Mesendoderm (in vitro differentiated cells): ENCODE data around the gene TLX3.

Source experiments
- DNase-seq: peaks from one replicate; pipeline ENCODE4 v3.0.0; 2013
- H2AK5ac ChIP-seq: 2 replicates; pipeline ENCODE4 v1.6.1; 2013; ENCODE audit warnings: low read length, inconsistent platforms
- H2BK120ac ChIP-seq: 2 replicates; pipeline ENCODE4 v1.6.1; 2013; ENCODE audit warnings: low read depth, mild to moderate bottlenecking, low read length, moderate library complexity, mixed read lengths
- H2BK15ac ChIP-seq: replicated peaks from 2 replicates; pipeline ENCODE4 v1.6.1; 2013; ENCODE audit warnings: low read depth, mild to moderate bottlenecking, moderate library complexity
- H2BK5ac ChIP-seq: 2 replicates; pipeline ENCODE4 v1.6.1; 2013; ENCODE audit warnings: low read length, inconsistent platforms
- H3K18ac ChIP-seq: 2 replicates; pipeline ENCODE4 v1.6.1; 2013; ENCODE audit warnings: mild to moderate bottlenecking, low read length, mixed read lengths
- H3K23ac ChIP-seq: one replicate; pipeline ENCODE4 v1.6.1; 2013; ENCODE audit warnings: low read length
- H3K27ac ChIP-seq: 2 replicates; pipeline ENCODE4 v1.5.1; 2013; ENCODE audit warnings: low read depth, mild to moderate bottlenecking, inconsistent platforms, low read length, moderate library complexity
- H3K27me3 ChIP-seq: 2 replicates; pipeline ENCODE4 v1.6.1; 2013; ENCODE audit warnings: low read length, control low read depth, mild to moderate bottlenecking, inconsistent platforms; ENCODE audit not compliant: insufficient read depth, poor library complexity
- H3K36me3 ChIP-seq: 2 replicates; pipeline ENCODE4 v1.6.1; 2013; ENCODE audit warnings: low read length, inconsistent platforms; ENCODE audit not compliant: control insufficient read depth, insufficient read depth
- H3K4ac ChIP-seq: one replicate; pipeline ENCODE4 v1.6.1; 2013; ENCODE audit warnings: low read depth, mild to moderate bottlenecking, low read length, moderate library complexity
- H3K4me1 ChIP-seq: 2 replicates; pipeline ENCODE4 v1.6.1; 2013; ENCODE audit warnings: low read depth, low read length, inconsistent platforms; ENCODE audit not compliant: control insufficient read depth
- H3K4me2 ChIP-seq: 2 replicates; pipeline ENCODE4 v1.6.1; 2013; ENCODE audit warnings: low read length
- H3K4me3 ChIP-seq: 2 replicates; pipeline ENCODE4 v1.5.1; 2013; ENCODE audit warnings: mild to moderate bottlenecking, low read length
- H3K56ac ChIP-seq: one replicate; pipeline ENCODE4 v1.6.1; 2013; ENCODE audit warnings: low read length
- H3K79me1 ChIP-seq: 2 replicates; pipeline ENCODE4 v1.6.1; 2013; ENCODE audit warnings: low read length, inconsistent platforms
- H3K79me2 ChIP-seq: 2 replicates; pipeline ENCODE4 v1.6.1; 2013; ENCODE audit warnings: mild to moderate bottlenecking, low read length; ENCODE audit not compliant: control insufficient read depth, insufficient read depth
- H3K9ac ChIP-seq: 2 replicates; pipeline ENCODE4 v1.6.1; 2013; ENCODE audit warnings: low read length, inconsistent platforms
- H4K5ac ChIP-seq: one replicate; pipeline ENCODE4 v1.6.1; 2013; ENCODE audit warnings: low read length
- H4K8ac ChIP-seq: one replicate; pipeline ENCODE4 v1.6.1; 2013; ENCODE audit warnings: low read depth, mild to moderate bottlenecking, control low read depth, low read length, moderate library complexity
- WGBS: extraction: QIAGEN DNeasy Blood & Tissue Kit; methylation state at CpG from one replicate; pipeline ENCODE4 v1.1.7; 2013; ENCODE audit warnings: low lambda C conversion rate, missing lambda C conversion rate; ENCODE audit not compliant: insufficient coverage; ENCODE audit errors: extremely low coverage; 5-methylcytosine and 5-hydroxymethylcytosine counted together

The TLX3 gene

DNA sequence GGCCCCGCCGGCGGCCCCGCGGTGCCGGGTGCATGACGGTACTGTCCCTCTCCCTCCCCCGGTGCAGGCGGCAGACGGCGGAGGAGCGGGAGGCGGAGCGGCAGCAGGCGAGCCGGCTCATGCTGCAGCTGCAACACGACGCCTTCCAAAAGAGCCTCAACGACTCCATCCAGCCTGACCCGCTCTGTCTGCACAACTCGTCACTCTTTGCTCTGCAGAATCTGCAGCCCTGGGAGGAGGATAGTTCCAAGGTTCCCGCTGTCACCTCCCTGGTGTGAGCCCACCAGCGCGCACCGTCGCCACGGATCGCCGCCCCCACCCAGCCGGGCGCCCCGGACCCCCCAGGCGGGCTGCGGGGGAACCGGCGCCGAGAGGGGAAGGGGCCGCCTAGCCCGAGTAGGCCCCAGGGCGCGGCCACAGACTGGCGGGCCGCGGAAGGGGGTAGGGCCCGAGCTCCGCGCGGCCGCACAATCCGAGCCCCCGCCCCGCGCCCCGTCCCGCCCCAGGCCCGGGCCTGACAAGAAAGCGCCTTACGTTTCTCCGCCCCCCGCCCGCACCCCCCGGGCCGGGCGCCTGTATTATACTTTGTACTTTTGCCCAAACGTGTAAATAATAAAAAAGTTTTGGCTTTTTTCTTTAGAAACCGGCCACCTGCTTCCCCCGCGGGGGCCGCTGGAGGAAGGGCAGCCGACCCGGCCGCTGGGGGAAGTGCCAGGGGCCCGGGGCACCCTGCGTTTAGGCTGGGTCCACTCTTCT is 2.5 kb downstream of the TLX3 start:
- H4K8ac ChIP-seq = no peak overlapping the region
- H2BK120ac ChIP-seq = no peak overlapping the region
- no peaks in the 10 kb centered on the region for H3K36me3 ChIP-seq
- H3K23ac ChIP-seq = no peak overlapping the region
- no peak overlapping the region for H3K4me3 ChIP-seq
- no peak overlapping the region for H2BK5ac ChIP-seq
- H3K27me3 ChIP-seq = peaks cover 90% of the 10 kb centered on the region
- no peaks in the 10 kb centered on the region for H3K4me1 ChIP-seq
- H3K27ac ChIP-seq = no peak overlapping the region
- H3K9ac ChIP-seq = no peak overlapping the region
- peak overlapping the region; percentile 15 for H3K56ac ChIP-seq
- no peak overlapping the region for H2BK15ac ChIP-seq
- H2AK5ac ChIP-seq = no peak overlapping the region
- no peaks in the 10 kb centered on the region for H3K79me2 ChIP-seq
- H3K79me1 ChIP-seq = no peaks in the 10 kb centered on the region
- H3K18ac ChIP-seq = no peak overlapping the region
- peak overlapping the region; percentile 15 for H3K4me2 ChIP-seq
- H3K4ac ChIP-seq = no peak overlapping the region
- WGBS = no CpG with 5 or more reads among the region's 74 CpGs
- H4K5ac ChIP-seq = no peak overlapping the region
- peak; percentile 73 for DNase-seq

DNA sequence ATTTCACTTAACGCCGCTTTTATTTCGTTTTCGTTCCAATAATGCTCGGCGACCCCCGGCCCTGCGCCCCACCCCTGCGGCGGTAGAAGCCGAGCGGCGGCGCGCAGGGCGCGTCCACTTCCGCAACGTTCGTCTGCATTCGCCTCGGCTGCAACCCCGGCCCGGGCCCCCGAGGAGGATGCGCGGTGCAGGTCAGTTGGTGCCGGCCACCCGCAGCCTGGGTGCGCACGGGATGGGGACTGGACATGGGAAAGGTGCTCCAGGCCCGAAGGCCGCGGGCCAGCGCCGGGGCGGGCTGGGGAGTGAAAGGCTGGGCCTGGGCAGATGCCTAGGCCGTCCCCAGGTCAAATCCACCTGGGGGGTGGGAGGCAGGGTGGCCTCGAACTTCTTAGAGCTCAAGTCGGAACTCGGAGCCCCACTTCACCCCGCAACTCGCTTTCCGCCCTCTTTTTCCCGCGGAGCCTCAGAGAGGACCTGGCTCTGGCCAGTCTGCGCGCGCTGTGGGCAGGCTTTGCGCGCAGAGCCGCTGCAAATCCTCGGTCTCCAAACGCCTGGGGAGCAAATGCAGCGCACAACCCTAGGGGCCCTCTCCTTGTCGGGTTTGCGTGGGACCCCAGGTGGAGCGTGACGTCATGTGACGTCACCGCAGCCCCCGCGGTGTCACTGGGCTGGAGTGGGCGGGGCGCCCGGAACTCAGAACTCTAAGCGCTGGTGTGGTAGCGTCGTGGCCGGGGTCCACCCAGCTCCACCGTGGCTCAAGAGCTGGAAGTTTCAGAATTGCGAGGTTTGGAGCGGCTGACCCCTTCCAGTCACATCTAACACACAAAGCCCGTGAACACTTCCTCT is 3.3 kb downstream of the TLX3 start:
- no peaks in the 10 kb centered on the region for H3K4me1 ChIP-seq
- no peak overlapping the region for H2BK15ac ChIP-seq
- no peak overlapping the region for H2BK5ac ChIP-seq
- no peak overlapping the region for H2AK5ac ChIP-seq
- no peak overlapping the region for H2BK120ac ChIP-seq
- no peaks in the 10 kb centered on the region for H3K36me3 ChIP-seq
- no peak overlapping the region for H3K9ac ChIP-seq
- no peak overlapping the region for H3K4ac ChIP-seq
- no peak overlapping the region for H3K23ac ChIP-seq
- no peaks in the 10 kb centered on the region for H3K79me2 ChIP-seq
- no peak overlapping the region for H3K18ac ChIP-seq
- no peak overlapping the region for H4K5ac ChIP-seq
- H3K27me3 ChIP-seq = peaks cover 89% of the 10 kb centered on the region
- no CpG with 5 or more reads among the region's 74 CpGs for WGBS
- no peaks in the 10 kb centered on the region for H3K79me1 ChIP-seq
- no peak overlapping the region for H3K27ac ChIP-seq
- H4K8ac ChIP-seq = no peak overlapping the region
- peak overlapping the region; percentile 17 for H3K56ac ChIP-seq
- no peak for DNase-seq
- H3K4me2 ChIP-seq = peak overlapping the region; percentile 44
- H3K4me3 ChIP-seq = no peak overlapping the region

DNA sequence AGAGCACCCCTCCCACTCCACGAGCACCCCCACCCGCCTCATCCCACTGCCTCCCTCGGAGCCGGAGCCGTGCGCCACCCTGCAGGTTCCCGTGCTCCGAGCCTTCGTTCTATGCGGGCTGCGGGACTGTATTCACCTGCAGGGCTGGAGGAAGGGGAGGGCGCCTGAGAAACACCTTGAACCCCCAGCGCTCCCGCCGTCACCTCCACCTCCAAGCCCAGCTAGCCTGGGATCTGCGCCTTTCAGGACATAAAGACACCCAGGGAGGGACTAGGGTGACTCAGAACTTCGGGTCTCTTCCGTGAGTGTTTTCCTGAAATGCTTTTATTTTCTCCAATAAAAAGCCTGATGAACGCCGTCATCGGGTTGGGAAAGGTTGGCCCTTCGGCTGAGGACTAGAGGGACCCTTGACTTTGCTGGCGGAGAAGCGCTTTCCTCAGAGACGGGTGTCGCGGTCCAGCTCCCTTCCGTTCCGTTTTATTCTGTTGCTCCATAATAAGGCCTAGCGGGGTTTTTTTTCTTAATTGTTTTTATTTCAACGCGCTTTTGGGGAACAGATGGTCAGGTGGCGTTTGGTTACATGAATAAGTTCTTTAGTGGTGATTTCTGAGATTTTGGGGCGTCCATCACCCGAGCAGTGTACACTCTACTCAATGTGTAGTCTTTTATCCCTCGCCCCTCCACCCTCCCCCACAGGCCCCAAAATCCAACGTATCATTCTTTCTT is 4.6 kb downstream of the TLX3 start:
- Histone ChIP-seq H3K79me2 (no peaks in the 10 kb centered on the region), H3K27ac (no peak overlapping the region), H2BK120ac (no peak overlapping the region), H3K27me3 (peaks cover 87% of the 10 kb centered on the region), H3K4me2 (no peak overlapping the region), H2BK15ac (no peak overlapping the region), H3K18ac (no peak overlapping the region), H3K56ac (no peak overlapping the region), H3K79me1 (no peaks in the 10 kb centered on the region), H3K4ac (no peak overlapping the region), H3K4me3 (no peak overlapping the region), H3K23ac (no peak overlapping the region), H3K9ac (no peak overlapping the region), H3K36me3 (no peaks in the 10 kb centered on the region), H3K4me1 (no peaks in the 10 kb centered on the region), H2AK5ac (no peak overlapping the region), H4K8ac (no peak overlapping the region), H2BK5ac (no peak overlapping the region), H4K5ac (no peak overlapping the region)
- DNase-seq = no peak
- no CpG with 5 or more reads among the region's 37 CpGs for WGBS

DNA sequence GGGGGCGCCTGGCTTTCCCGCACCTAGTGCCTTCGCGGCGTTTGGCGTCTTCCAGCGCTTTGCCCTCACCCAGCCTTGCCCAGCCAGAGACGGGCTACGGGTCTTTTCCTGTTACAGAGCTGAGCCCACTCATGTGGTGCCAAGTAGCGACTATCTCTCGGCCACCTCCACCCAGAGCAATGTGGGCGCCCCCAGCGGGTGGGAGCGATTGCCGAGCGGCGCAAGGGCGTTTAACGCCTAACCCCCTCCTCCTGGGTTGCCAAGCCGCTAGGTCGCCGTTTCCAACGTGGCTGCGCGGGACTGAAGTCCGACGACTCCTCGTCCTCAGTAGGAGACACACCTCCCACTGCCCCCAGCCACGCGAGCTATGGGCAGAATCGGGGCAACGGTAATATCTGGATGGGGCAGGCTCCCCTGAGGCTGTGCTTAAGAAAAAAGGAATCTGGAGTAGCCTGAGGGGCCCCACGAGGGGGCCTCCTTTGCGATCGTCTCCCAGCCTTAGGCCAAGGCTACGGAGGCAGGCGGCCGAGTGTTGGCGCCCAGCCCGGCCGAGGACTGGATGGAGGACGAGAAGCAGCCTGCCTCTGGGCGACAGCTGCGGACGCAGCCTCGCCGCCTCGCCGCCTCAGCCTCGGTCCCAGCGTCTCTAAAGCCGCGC is 5.8 kb downstream of the TLX3 start:
- Histone ChIP-seq H2AK5ac (no peak overlapping the region), H3K79me1 (no peaks in the 10 kb centered on the region), H3K36me3 (no peaks in the 10 kb centered on the region), H3K27ac (no peak overlapping the region), H4K5ac (no peak overlapping the region), H4K8ac (no peak overlapping the region), H3K27me3 (peaks cover 91% of the 10 kb centered on the region), H3K23ac (no peak overlapping the region), H3K18ac (no peak overlapping the region), H2BK15ac (no peak overlapping the region), H3K4me1 (no peaks in the 10 kb centered on the region), H2BK5ac (no peak overlapping the region), H3K9ac (no peak overlapping the region), H3K79me2 (no peaks in the 10 kb centered on the region), H3K4me2 (no peak overlapping the region), H3K56ac (no peak overlapping the region), H3K4me3 (no peak overlapping the region), H2BK120ac (no peak overlapping the region), H3K4ac (no peak overlapping the region)
- no peak for DNase-seq
- WGBS = no CpG with 5 or more reads among the region's 53 CpGs

DNA sequence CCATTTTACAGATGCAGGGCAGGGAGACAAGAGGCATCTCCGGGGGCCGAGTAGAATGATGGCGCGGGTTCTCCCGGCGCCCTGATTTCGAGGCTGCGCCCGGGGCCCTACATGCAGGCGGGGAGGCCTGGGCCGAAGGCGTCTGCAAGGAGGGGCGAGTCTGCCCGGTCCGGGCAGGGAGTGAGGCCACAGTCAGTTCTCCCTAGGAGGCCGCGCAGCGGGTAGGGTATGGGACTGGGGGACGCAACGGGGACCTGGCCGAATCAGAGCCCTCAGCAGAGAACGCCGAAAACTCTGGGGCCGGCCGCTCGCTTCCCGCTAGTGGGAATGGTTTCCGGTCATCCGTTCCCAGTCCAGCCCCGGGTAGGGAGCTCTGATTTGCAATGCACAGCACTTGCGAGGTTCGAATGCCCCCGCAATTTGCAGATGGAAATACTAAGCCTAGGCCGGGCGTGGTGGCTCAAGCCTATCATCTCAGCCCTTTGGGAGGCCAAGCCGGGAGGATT is 6.4 kb downstream of the TLX3 start:
- Histone ChIP-seq H4K5ac (no peak overlapping the region), H2BK5ac (no peak overlapping the region), H3K27me3 (peaks cover 90% of the 10 kb centered on the region), H3K18ac (no peak overlapping the region), H2AK5ac (no peak overlapping the region), H3K4me3 (no peak overlapping the region), H3K4ac (no peak overlapping the region), H3K4me1 (no peaks in the 10 kb centered on the region), H3K4me2 (no peak overlapping the region), H3K79me2 (no peaks in the 10 kb centered on the region), H3K56ac (no peak overlapping the region), H3K36me3 (no peaks in the 10 kb centered on the region), H3K9ac (no peak overlapping the region), H2BK120ac (no peak overlapping the region), H4K8ac (no peak overlapping the region), H3K27ac (no peak overlapping the region), H3K23ac (no peak overlapping the region), H2BK15ac (no peak overlapping the region), H3K79me1 (no peaks in the 10 kb centered on the region)
- WGBS = no CpG with 5 or more reads among the region's 36 CpGs
- DNase-seq = no peak
